SJCRH30 (cell line): ENCODE results near the gene EXOSC7. TPM values are rescaled to one million over a fixed set of nuclear protein-coding genes. Genes with fewer than 3 reads are reported as not detected.
"Not testable (repeated sequence)": the region's sequence is repeated elsewhere in the genome, so short reads cannot be mapped to it uniquely, and the experiment has no call there.

ENCODE experiments used
- DNase-seq, 2 experiments: peaks; one replicate each; pipeline ENCODE4 v3.0.0-alpha.2; 2015 to 2020
- H3K27ac ChIP-seq: fragments of 250-450 bp; sonication (Bioruptor Pico); 2 replicates; pipeline ENCODE4 v1.5.1; 2020; ENCODE audit warnings: mild to moderate bottlenecking, moderate library complexity
- H3K27me3 ChIP-seq: fragments of 250-450 bp; sonication (Bioruptor Pico); 2 replicates; pipeline ENCODE4 v1.5.1; 2020; ENCODE audit warnings: mild to moderate bottlenecking, moderate library complexity
- H3K36me3 ChIP-seq: fragments of 250-450 bp; sonication (Bioruptor Pico); 2 replicates; pipeline ENCODE4 v1.5.1; 2020; ENCODE audit warnings: mild to moderate bottlenecking, moderate library complexity
- H3K4me1 ChIP-seq: fragments of 250-450 bp; sonication (Bioruptor Pico); 2 replicates; pipeline ENCODE4 v1.5.1; 2020; ENCODE audit warnings: mild to moderate bottlenecking, moderate library complexity
- H3K4me3 ChIP-seq: fragments of 250-450 bp; sonication (Bioruptor Pico); 2 replicates; pipeline ENCODE4 v1.5.1; 2020; ENCODE audit warnings: mild to moderate bottlenecking, moderate library complexity
- H3K9me3 ChIP-seq: fragments of 250-450 bp; sonication (Bioruptor Pico); replicated peaks from 2 replicates; pipeline ENCODE4 v1.5.1; 2020; ENCODE audit warnings: mild to moderate bottlenecking, moderate library complexity
- total RNA-seq: library from RNA; depleted of rRNA; stranded (reverse); fragments of >200 nt; shearing (Covaris generic); gene quantifications from 2 replicates; pipeline ENCODE4 v1.2.3, GENCODE V29; 2014

EXOSC7 gene
- total RNA-seq, 1 experiment from 2014 or later: 41.8 TPM

DNA sequence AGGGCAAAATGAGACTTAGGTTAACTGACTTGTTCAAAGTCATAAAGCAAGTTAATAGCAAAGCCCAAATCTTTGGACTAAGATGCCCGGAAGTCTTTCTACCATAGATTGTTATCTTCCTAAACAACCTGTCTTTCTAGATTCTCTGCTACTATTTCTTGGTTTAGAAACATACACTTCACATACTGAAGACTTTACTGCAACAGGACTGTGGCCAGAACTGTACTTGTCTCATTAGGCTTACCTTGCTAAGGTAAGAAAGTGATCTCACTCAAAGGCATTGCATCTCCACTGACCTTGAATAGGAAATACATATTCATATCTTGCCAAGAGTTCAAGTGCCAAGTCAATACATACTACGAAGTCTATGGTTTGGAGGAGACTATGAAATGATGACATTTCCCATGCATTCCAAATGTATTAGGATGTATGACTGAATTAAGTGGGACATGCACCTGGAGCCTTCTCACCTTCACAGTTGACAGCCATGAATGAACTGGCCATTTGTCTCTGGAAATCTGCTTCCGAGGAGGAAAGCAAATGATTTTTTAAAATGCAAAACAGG, 5.0 kb upstream of the EXOSC7 start:
- Histone ChIP-seq H3K36me3 (no peaks in the 10 kb centered on the region), H3K4me1 (peaks cover 5% of the 10 kb centered on the region), H3K9me3 (no peaks in the 10 kb centered on the region), H3K4me3 (no peak overlapping the region), H3K27me3 (no peaks in the 10 kb centered on the region), H3K27ac (no peak overlapping the region)
- DNase-seq: no peak

DNA sequence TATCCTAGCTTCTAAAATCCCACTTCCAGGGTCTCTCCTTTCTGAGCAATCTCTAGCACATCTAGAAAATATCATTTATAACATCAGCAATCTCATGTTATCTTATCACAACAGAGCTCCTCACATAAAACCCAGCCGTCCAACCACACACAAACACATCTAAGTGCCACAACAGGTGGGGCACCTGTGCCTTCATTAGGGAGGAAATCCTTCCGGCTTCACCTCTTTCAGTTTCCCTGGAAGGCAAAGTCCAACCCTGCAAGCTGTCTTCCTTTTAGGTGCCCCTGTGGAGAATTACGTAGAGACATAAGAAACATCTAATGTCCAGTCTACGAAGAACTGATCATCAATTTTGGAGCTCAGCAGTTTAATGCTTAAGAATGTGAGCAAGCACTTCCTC, 1.6 kb upstream of the EXOSC7 start:
- Histone ChIP-seq H3K27me3 (no peaks in the 10 kb centered on the region), H3K9me3 (no peaks in the 10 kb centered on the region), H3K36me3 (no peaks in the 10 kb centered on the region), H3K4me3 (peak overlapping the region; percentile 97), H3K4me1 (peaks cover 5% of the 10 kb centered on the region), H3K27ac (no peak overlapping the region)
- no peak for DNase-seq

DNA sequence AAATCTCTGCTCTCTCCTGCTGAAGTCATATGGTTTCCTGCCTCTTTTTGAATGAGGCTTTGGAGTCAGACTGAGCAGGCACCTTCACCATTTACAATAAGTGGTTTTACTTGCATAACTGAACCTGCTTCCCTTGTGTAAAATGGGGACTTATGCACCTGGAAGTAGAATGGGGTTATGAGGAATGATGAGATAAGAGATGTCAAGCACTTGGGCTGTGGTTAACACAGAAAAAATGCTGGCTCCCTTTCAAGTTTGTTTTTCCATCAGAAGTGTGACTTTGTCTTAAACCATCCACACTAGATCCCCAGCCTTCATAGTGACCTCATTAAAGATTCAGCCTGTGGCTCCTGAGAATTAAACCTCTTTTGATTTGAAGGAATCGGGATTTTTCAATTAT, 5.2 kb downstream of the EXOSC7 start:
- no peak for DNase-seq
- H3K27me3 ChIP-seq: no peaks in the 10 kb centered on the region
- H3K27ac ChIP-seq: no peak overlapping the region
- peaks cover 5% of the 10 kb centered on the region; the same call in 1 of the 2 replicates for H3K36me3 ChIP-seq
- no peak overlapping the region for H3K4me3 ChIP-seq
- no peaks in the 10 kb centered on the region for H3K9me3 ChIP-seq
- H3K4me1 ChIP-seq: no peaks in the 10 kb centered on the region

DNA sequence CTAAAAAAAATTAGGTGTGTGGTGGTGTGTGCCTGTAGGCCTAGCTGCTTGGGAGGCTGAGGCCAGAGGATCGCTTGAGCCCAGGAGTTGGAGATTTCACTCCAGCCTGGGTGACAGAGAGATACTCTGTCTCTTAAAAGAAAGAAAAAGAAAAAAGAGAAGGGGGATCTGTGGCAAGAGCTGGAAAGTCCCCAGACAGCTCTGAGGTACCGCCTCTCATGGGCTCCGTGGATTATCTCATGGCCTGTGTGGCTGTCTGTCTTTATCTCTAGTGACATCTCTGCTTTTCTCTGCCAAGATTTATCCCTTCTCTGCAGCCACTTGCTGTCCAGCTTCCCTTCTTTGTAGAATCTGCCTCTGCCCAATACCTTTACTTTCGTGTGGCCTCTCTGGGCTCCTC, 5.7 kb downstream of the EXOSC7 start:
- H3K36me3 ChIP-seq: peaks cover 7% of the 10 kb centered on the region; the same call in 1 of the 2 replicates
- H3K27ac ChIP-seq: no peak overlapping the region
- no peaks in the 10 kb centered on the region for H3K27me3 ChIP-seq
- H3K4me3 ChIP-seq: no peak overlapping the region
- no peak for DNase-seq
- H3K4me1 ChIP-seq: no peaks in the 10 kb centered on the region
- H3K9me3 ChIP-seq: no peaks in the 10 kb centered on the region

DNA sequence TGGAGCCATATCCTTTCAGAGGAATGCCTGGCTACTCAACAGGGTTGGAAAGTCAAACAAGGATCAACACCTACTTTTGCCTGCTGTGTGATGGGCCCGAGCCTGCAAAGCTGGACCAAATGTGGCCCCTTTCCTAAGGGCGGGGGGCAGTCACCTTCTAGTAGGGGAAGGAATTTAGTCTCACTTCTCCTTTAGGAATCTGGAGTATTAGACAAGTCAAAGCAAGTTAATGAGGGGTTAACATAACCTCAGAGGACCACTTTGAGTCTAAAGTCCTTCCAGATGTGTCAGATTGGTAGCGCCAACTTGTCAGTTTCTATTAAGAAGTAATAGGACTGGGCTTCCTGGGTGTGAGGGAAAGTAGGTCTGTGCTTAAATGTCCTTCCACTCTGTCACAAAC, 6.8 kb downstream of the EXOSC7 start:
- DNase-seq: no peak
- H3K27ac ChIP-seq: no peak overlapping the region
- no peaks in the 10 kb centered on the region for H3K27me3 ChIP-seq
- H3K36me3 ChIP-seq: peaks cover 13% of the 10 kb centered on the region; the same call in 1 of the 2 replicates
- no peak overlapping the region for H3K4me3 ChIP-seq
- no peaks in the 10 kb centered on the region for H3K9me3 ChIP-seq
- no peaks in the 10 kb centered on the region for H3K4me1 ChIP-seq

DNA sequence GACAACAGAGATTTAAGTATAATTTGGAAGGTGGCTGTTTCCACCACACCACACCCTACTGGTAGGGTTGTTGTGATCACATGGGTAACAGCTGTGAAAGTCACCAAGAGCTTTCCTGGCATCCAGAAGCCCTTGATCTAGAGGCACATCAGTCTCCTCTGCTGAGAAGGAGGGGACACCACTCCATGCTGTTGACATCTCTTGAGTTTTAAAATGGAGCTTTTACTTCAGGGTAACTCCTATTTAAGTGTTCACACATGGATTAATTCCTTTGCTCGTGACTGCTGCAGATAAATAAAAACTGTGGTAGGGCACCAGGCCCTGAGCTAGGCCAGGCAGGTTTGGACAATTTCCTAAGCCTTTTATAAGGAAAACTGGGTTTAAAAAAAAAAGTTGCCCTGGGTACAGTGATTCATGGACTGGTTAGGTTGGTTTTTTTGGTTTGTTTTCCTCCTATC, 7.5 kb downstream of the EXOSC7 start:
- H3K27ac ChIP-seq: no peak overlapping the region
- no peaks in the 10 kb centered on the region for H3K27me3 ChIP-seq
- H3K9me3 ChIP-seq: no peaks in the 10 kb centered on the region
- no peak for DNase-seq
- peaks cover 13% of the 10 kb centered on the region; the same call in 1 of the 2 replicates for H3K36me3 ChIP-seq
- no peak overlapping the region for H3K4me3 ChIP-seq
- H3K4me1 ChIP-seq: no peaks in the 10 kb centered on the region

DNA sequence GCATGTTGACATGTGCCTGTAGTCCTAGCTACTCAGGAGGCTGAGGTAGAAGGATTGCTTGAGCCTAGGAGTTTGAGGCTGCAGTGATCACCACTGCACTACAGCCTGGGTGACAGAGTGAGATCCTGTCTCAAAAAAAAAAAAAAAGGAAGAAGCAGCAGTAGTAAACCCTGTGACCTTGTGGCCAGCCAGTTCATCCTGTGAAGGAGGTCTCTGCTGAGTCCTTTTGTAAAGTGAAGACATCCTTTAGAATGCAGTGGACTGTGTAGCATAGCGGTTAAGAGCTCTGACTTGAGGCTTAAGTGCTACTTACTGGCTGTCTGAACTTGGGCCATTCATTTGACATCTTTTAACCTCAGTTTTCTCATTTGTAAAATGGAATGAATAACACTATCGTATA, 8.3 kb downstream of the EXOSC7 start:
- H3K4me1 ChIP-seq: no peaks in the 10 kb centered on the region
- H3K27ac ChIP-seq: no peak overlapping the region
- no peak for DNase-seq
- no peaks in the 10 kb centered on the region for H3K9me3 ChIP-seq
- no peaks in the 10 kb centered on the region for H3K27me3 ChIP-seq
- no peak overlapping the region for H3K4me3 ChIP-seq
- peaks cover 13% of the 10 kb centered on the region; the same call in 1 of the 2 replicates for H3K36me3 ChIP-seq

DNA sequence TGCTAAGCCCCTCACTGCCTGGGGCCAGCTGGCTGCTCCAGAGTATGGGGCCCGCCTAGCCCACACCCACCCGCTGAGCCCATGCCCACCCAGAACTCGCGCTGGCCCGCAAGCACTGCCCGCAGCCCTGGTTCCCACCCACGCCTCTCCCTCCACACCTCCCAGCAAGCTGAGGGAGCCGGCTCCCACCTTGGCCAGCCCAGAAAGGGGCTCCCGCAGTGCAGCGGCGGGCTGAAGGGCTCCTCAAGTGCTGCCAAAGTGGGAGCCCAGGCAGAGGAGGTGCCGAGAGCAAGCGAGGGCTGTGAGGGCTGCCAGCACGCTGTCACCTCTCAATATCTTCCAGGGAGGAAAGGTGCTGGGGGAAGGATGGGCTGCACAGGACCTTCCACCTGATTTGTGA, 10.3 kb downstream of the EXOSC7 start:
- not testable (repeated sequence) for H3K27ac ChIP-seq, DNase-seq, H3K4me3 ChIP-seq, H3K27me3 ChIP-seq, H3K4me1 ChIP-seq, H3K9me3 ChIP-seq
- peaks cover 26% of the 10 kb centered on the region; the same call in 1 of the 2 replicates for H3K36me3 ChIP-seq

DNA sequence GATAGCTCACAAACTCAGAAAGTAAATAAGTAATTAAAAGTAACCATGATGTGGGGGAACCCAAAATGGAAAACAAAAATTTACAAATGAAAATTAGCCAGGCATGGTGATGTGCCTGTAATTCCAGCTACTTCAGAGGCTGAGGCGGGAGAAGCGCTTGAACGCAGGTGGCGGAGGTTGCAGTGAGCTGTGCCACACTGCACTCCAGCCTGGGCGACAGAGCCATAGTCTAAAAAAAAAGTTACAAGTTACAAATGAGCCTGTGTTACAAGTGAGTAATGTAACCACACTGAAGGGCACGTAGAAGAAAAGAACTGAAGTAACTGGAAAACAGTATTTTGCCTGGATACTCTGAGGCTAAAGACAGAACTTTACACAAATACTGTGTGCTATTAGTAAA, 11.3 kb downstream of the EXOSC7 start:
- no peak for DNase-seq
- no peaks in the 10 kb centered on the region for H3K4me1 ChIP-seq
- H3K36me3 ChIP-seq: peaks cover 32% of the 10 kb centered on the region
- H3K27ac ChIP-seq: no peak overlapping the region
- H3K27me3 ChIP-seq: no peaks in the 10 kb centered on the region
- H3K9me3 ChIP-seq: no peaks in the 10 kb centered on the region
- no peak overlapping the region for H3K4me3 ChIP-seq

DNA sequence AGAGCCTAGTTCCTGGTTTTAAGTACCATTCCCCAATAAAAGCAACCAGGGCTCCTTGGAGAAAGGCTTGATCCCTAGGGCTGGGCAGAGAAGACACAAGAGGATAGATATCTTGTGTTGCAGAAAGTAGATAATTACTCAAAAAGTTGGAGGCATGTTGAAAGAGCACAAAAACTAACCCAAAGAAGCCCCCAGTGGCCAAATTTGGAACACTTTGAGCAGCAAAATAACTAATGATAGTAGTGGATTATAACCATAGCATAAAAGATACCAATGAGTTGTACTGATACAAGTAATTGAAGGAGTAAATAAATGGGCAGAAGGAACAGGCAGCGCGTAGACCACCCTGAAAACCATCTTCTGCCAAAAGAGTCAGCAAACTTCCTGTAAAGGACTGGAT, 12.0 kb downstream of the EXOSC7 start:
- Histone ChIP-seq H3K4me1 (peaks cover under 1% of the 10 kb centered on the region; the same call in 1 of the 2 replicates), H3K4me3 (no peak overlapping the region), H3K27me3 (no peaks in the 10 kb centered on the region), H3K9me3 (no peaks in the 10 kb centered on the region), H3K27ac (no peak overlapping the region), H3K36me3 (peaks cover 36% of the 10 kb centered on the region)
- DNase-seq: no peak

DNA sequence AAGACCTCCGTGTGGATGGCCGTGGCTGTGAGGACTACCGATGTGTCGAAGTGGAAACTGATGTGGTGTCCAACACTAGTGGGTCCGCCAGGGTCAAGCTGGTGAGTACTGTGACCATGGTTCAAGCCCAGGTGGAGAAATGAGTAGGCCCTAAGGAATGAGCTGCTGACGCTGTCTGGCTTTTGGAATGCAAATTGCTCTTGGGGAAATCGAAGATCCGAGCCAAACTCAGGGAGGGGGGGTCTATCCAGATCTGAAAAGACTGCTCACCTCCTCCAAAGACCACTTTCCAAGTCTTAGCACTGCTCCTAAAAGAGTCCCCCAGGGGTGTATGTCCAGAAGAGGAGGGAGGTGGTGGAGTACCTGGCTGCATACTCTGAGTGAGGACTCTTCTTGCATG, 13.1 kb downstream of the EXOSC7 start:
- no peak overlapping the region for H3K4me3 ChIP-seq
- H3K27me3 ChIP-seq: no peaks in the 10 kb centered on the region
- DNase-seq: no peak
- H3K36me3 ChIP-seq: peaks cover 36% of the 10 kb centered on the region
- H3K4me1 ChIP-seq: peaks cover 7% of the 10 kb centered on the region; the same call in 1 of the 2 replicates
- no peak overlapping the region for H3K27ac ChIP-seq
- no peaks in the 10 kb centered on the region for H3K9me3 ChIP-seq

DNA sequence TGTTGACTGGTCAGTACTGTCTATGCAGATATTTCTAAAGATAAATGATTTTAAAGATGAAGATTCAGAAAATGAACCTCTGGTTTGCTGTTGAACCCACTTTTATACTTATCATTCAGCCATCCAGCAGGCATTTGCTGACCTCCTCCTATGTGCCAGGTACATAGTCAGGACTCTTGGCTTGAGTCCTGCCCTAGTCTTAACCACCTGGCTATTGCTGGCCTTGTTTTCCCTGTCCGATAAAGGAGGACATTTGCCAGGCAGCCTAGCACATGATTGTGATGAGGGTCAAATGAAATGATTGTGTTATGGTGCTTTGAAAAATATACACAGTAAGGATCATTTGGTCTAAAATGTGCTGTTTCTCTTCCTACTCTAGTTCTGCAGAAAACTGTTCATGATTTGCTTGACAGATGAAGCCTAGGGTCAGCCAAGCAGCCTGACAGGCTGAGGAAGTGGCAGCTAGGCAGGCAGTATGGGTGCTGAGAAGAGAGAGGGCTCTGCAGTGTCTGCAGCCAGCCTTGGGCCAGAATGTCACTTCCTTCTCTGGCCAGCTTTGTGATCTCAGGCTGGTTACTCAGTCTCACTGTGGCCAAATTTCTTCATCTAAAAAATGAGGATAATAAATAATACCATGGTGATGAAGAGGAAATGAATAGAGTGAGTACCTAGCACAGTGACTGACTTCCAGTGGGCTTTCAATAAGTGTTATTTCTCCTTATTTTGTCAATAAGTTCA, 13.8 kb downstream of the EXOSC7 start:
- DNase-seq: no peak
- H3K4me3 ChIP-seq: no peak overlapping the region
- no peaks in the 10 kb centered on the region for H3K27me3 ChIP-seq
- H3K36me3 ChIP-seq: peaks cover 36% of the 10 kb centered on the region
- peaks cover 7% of the 10 kb centered on the region; the same call in 1 of the 2 replicates for H3K4me1 ChIP-seq
- H3K9me3 ChIP-seq: no peaks in the 10 kb centered on the region
- no peak overlapping the region for H3K27ac ChIP-seq

DNA sequence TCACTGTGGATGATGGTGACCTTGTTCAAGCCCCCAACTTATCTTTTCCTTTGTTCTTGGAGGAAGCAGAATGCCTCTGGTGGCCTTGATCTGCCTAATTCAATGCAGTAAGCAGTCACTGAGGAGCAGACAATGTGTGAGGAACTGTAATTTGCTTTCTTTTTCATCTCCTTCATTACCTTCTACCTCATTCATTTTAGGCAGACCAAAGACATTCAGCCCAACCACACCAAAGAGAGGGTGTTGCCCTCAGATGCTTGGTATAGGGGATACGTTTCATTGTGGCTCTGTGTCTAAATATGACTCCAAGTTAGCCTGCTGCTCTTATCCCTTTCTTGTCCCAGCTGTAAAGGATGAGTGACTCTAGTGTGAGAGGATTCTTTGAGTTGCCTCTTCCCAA, 15.3 kb downstream of the EXOSC7 start:
- Histone ChIP-seq H3K27me3 (no peaks in the 10 kb centered on the region), H3K36me3 (peaks cover 33% of the 10 kb centered on the region), H3K9me3 (no peaks in the 10 kb centered on the region), H3K4me3 (no peak overlapping the region), H3K27ac (no peak overlapping the region), H3K4me1 (peaks cover 15% of the 10 kb centered on the region; the same call in 1 of the 2 replicates)
- no peak for DNase-seq

DNA sequence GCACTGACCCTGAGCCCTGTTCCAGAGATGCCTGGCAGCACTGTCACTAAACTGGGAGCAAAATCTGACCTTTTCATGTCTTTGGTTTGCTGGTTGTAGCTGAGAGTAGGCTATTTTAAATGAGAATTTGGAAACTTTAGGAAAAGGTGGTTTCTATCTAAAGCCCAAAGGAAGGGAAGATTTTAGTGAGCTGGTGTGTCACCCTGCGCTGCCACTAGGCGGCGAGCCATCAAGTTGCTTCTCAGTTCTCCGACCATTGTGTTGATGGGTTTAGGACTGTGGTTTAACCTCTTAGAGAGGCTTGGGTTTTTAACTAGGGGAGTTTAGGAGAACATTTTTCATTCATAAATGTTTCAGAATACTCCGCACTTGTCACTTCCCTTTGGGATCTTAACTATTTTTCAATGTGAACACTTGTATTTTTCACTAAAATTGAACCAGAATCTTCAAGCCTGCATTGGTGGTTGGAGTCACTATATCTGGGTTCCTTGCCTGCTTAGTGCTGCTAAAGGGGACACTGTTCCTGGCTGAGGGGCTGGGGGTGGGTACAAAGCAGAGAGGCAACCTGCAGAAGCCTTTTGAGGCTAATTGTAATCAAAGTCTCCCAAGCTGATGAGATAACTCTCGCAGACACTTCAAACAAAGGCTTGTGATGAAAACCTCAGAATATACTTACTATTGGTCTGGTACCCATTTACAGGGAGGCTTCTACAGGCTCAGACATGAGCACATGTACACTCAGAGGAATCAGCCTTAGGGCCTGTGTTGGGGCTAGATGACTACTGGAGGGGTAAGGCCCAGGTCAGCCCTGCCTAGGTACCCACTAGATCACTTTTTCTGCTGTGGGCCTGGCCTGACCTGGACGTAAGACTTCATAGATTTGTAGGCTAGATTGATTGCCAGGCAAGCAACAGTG, 16.8 kb downstream of the EXOSC7 start:
- H3K27ac ChIP-seq: no peak overlapping the region
- no peaks in the 10 kb centered on the region for H3K27me3 ChIP-seq
- H3K36me3 ChIP-seq: peaks cover 37% of the 10 kb centered on the region
- H3K9me3 ChIP-seq: no peaks in the 10 kb centered on the region
- H3K4me1 ChIP-seq: peaks cover 16% of the 10 kb centered on the region; the same call in 1 of the 2 replicates
- no peak overlapping the region for H3K4me3 ChIP-seq
- DNase-seq: peak in 1 of 2 experiments; percentile 41
